GM19397 (cell line): ENCODE measurements around the gene MOV10.
A peak's percentile ranks its signal among the peaks of the same experiment; 100 is the strongest.
"Not testable (repeated sequence)": the region's sequence is repeated elsewhere in the genome, so short reads cannot be mapped to it uniquely, and the experiment has no call there.

Experiments
- ATAC-seq: cut with Tn5 transposase; IDR thresholded peaks from one replicate; pipeline ENCODE4 v1.9.1; 2021; ENCODE audit warnings: mild to moderate bottlenecking, moderate library complexity; ENCODE audit not compliant: unreplicated experiment

Gene MOV10, protein sequence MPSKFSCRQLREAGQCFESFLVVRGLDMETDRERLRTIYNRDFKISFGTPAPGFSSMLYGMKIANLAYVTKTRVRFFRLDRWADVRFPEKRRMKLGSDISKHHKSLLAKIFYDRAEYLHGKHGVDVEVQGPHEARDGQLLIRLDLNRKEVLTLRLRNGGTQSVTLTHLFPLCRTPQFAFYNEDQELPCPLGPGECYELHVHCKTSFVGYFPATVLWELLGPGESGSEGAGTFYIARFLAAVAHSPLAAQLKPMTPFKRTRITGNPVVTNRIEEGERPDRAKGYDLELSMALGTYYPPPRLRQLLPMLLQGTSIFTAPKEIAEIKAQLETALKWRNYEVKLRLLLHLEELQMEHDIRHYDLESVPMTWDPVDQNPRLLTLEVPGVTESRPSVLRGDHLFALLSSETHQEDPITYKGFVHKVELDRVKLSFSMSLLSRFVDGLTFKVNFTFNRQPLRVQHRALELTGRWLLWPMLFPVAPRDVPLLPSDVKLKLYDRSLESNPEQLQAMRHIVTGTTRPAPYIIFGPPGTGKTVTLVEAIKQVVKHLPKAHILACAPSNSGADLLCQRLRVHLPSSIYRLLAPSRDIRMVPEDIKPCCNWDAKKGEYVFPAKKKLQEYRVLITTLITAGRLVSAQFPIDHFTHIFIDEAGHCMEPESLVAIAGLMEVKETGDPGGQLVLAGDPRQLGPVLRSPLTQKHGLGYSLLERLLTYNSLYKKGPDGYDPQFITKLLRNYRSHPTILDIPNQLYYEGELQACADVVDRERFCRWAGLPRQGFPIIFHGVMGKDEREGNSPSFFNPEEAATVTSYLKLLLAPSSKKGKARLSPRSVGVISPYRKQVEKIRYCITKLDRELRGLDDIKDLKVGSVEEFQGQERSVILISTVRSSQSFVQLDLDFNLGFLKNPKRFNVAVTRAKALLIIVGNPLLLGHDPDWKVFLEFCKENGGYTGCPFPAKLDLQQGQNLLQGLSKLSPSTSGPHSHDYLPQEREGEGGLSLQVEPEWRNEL

GRCh38 chr1:112674440-112674985, at the start of gene MOV10:
TSS of gene MOV10 (plus strand) at chr1:112674659. CDS start at chr1:112674913, 254 bp downstream.
- peak; percentile 63 for ATAC-seq

- no peak for ATAC-seq
Observed at GRCh38 chr1:112625696-112626095, 48.8 kb upstream of the MOV10 start.

DNA sequence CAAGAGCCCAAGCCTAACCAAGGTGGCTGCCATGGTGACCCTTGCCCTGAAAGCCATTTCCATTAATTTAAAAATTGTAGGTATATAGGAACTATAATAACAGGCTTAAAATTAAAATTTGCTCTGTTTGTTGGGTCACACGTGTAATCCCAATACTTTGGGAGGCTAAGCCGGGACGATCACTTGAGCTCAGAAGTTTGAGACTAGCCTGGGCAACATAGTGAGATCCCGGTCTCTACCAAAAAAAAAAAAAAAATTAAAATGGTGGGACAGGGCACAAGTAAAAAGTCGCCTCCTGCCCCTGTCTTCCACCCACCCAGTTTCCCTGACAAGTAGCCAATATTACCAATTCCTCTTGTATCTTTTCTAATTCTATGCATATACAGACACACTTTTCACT, 48.3 kb upstream of the MOV10 start:
- ATAC-seq: no peak

DNA sequence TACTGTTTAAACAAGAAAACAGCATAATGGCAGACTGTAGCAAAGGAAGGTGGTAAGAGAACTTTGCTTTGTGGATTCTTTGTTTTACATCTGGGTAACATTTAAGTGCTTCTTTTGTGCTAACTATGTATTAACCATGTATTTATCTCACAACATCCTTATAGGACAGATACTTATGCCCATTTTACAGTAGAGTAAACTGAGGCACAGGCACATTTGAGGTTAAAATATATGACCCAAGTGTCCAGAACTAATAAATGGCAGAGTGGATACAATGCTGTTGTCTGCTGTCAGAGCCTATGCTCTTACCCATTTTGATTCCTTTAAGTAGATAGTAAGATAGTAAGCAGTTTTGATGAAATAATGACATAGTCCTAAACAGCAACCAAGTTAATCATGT, 47.6 kb upstream of the MOV10 start:
- no peak for ATAC-seq

GRCh38 chr1:112628516-112628915, 45.9 kb upstream of the MOV10 start:
- ATAC-seq: no peak

DNA sequence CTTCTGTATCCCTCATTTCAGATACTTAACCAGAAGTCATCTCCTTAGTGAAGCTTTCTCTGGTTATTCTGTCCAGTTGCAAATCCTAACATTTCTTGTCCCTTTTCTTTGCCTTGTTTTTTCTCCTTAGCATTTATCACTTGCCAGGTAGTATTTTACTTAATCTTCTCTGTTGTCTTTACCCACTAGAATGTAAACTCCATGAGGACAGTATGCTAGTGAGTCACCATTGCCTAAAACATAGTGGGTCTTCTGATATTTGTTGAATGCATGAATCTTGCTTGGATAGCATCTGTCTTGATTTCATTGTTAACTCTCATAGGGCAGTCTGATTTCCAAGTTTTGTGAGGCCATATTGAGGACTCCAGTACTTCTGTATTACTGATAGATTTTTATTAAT, 45.2 kb upstream of the MOV10 start:
- no peak for ATAC-seq

DNA sequence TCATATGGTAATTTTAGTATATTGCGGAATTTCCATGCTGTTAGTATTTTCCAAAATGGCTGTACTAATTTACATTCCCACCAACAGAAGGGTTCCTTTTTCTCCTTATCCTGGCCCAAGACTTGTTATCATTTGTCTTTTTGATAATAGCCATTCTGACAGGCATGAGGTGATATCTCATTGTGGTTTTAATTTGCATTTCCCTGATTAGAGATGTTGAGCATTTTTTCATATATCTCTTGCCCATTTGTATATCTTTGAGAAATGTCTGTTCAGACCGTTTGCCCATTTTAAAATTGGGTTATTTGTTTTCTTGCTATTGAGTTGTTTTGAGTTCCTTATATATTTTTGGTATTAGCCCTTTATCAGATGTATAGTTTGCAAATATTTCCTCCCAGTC, 40.8 kb upstream of the MOV10 start:
- no peak for ATAC-seq

- no peak for ATAC-seq
Observed at GRCh38 chr1:112634367-112634766, 40.1 kb upstream of the MOV10 start.

- ATAC-seq: no peak
Observed at GRCh38 chr1:112636056-112636455, 38.4 kb upstream of the MOV10 start.

GRCh38 chr1:112636597-112637253, 37.7 kb upstream of the MOV10 start:
- no peak for ATAC-seq

- no peak for ATAC-seq
Observed at GRCh38 chr1:112637254-112638109, 37.0 kb upstream of the MOV10 start.

- no peak for ATAC-seq
Observed at GRCh38 chr1:112638110-112638428, 36.4 kb upstream of the MOV10 start.

GRCh38 chr1:112640437-112640836, 34.0 kb upstream of the MOV10 start:
- ATAC-seq: not testable (repeated sequence)

GRCh38 chr1:112643080-112643479, 31.4 kb upstream of the MOV10 start:
- no peak for ATAC-seq

GRCh38 chr1:112646225-112646624, 28.2 kb upstream of the MOV10 start:
- no peak for ATAC-seq

GRCh38 chr1:112651205-112651604, 23.3 kb upstream of the MOV10 start:
- ATAC-seq: no peak

- ATAC-seq: no peak
Observed at GRCh38 chr1:112665857-112666256, 8.6 kb upstream of the MOV10 start.

DNA sequence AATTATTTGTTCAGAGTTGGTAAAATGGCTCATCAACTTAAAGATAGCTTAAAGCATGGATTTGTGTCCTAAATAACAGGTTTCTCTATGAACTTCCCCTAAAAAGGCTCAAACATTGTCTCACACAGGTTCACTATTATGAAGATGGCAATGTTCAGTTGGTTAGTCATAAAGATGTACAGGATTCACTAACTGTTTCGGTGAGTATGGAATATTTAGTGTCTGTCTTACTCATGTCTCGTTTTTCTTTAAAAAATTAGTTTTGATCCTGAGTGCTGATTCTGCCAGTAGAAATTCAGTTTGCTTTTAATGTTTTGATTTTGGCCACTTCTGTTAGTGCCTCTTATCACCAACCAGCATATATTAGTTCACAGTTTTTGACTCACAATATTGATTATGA, 7.5 kb upstream of the MOV10 start:
- no peak for ATAC-seq

DNA sequence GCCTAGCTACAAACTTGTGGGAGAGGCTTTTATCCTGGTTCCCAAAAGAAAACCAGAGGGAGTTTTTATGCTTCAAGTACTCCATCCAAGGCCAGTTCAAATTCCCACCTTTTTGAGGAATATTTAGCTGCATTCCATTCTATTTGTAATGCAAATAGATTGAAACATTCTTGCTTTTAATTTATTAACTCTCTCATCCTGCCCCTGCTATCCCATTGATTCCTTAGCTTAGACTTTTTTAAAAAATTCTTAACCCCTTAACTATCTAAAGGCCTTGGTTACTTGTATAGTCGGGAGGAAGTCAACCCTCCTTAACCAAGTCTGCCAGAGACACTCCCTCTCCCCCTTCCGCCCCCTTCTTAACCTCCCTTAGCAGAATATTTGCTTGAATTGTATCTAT, 2.5 kb upstream of the MOV10 start:
- ATAC-seq: no peak

GRCh38 chr1:112672842-112673241, 1.6 kb upstream of the MOV10 start:
- no peak for ATAC-seq
